CD4-positive, alpha-beta T cell treated with Interleukin-2 at 100 ng/mL for 4 hours (primary cell): ENCODE results near the gene NRARP.
"Not testable (repeated sequence)": the region's sequence is repeated elsewhere in the genome, so short reads cannot be mapped to it uniquely, and the experiment has no call there.

Experiments used
- DNase-seq: peaks from one replicate; pipeline ENCODE4 v3.0.0-alpha.2; 2020; ENCODE audit warnings: low spot score

The NRARP gene

GRCh38 chr9:137276473-137277328 lies 25.4 kb downstream of the NRARP start:
- DNase-seq, result no peak

GRCh38 chr9:137275588-137276472 lies 26.2 kb downstream of the NRARP start:
- DNase-seq, result no peak

- no peak for DNase-seq
Measured at GRCh38 chr9:137275203-137275587, 26.9 kb downstream of the NRARP start.

- no peak for DNase-seq
Measured at GRCh38 chr9:137273611-137274320, 28.3 kb downstream of the NRARP start.

GRCh38 chr9:137273095-137273490 lies 29.0 kb downstream of the NRARP start:
- no peak for DNase-seq

GRCh38 chr9:137272241-137273094 lies 29.6 kb downstream of the NRARP start:
- no peak for DNase-seq

GRCh38 chr9:137271696-137272076 lies 30.4 kb downstream of the NRARP start:
- no peak for DNase-seq

GRCh38 chr9:137270929-137271695 lies 31.0 kb downstream of the NRARP start:
- peak; percentile 24 for DNase-seq

- no peak for DNase-seq
Measured at GRCh38 chr9:137269231-137269772, 32.8 kb downstream of the NRARP start.

GRCh38 chr9:137268538-137269201 lies 33.4 kb downstream of the NRARP start:
- no peak for DNase-seq

- DNase-seq, result no peak
Measured at GRCh38 chr9:137267933-137268355, 34.1 kb downstream of the NRARP start.

- no peak for DNase-seq
Measured at GRCh38 chr9:137266585-137267453, 35.3 kb downstream of the NRARP start.

GRCh38 chr9:137266162-137266527 lies 35.9 kb downstream of the NRARP start:
- no peak for DNase-seq

GRCh38 chr9:137265496-137266161 lies 36.4 kb downstream of the NRARP start:
- DNase-seq, result no peak

GRCh38 chr9:137264067-137264466 lies 38.0 kb downstream of the NRARP start:
- DNase-seq, result no peak

GRCh38 chr9:137263506-137263905 lies 38.6 kb downstream of the NRARP start:
- DNase-seq, result no peak

GRCh38 chr9:137262909-137263285 lies 39.2 kb downstream of the NRARP start:
- DNase-seq, result no peak

GRCh38 chr9:137262173-137262908 lies 39.7 kb downstream of the NRARP start:
- DNase-seq, result not testable (repeated sequence)
